ENCODE data around the gene FAM13A.

Gene FAM13A

GRCh38 chr4:88821522-88821921, 235.5 kb downstream of the FAM13A start:
- no peak overlapping the region for H3K27ac ChIP-seq (ENCODE audit: low read depth, low read length)
- H3K4me3 ChIP-seq (ENCODE audit: low read length), result no peak overlapping the region
- no peaks in the 10 kb centered on the region for H3K79me2 ChIP-seq (ENCODE audit: control insufficient read depth, low read length)
- no peaks in the 10 kb centered on the region for H3K9me2 ChIP-seq (replicated peaks; ENCODE audit: control insufficient read depth, low read length)
- no peaks in the 10 kb centered on the region for H4K20me1 ChIP-seq (ENCODE audit: control insufficient read depth, insufficient read depth, low read depth, low read length)
- no peaks in the 10 kb centered on the region for H3F3A ChIP-seq (ENCODE audit: control insufficient read depth, insufficient read depth)
- no peaks in the 10 kb centered on the region for H3K36me3 ChIP-seq (ENCODE audit: control insufficient read depth, low read length)
- H3K9me3 ChIP-seq (ENCODE audit: control insufficient read depth, insufficient read depth, low read length), result no peaks in the 10 kb centered on the region
- H3K4me2 ChIP-seq (ENCODE audit: low read length), result no peak overlapping the region
- TF ChIP-seq CTCF (IDR thresholded peaks at IDR 0.05; ENCODE audit: low read depth, low read length, poor library complexity, severe bottlenecking) (no peak), EZH2phosphoT487 (IDR thresholded peaks at IDR 0.05; ENCODE audit: borderline replicate concordance, low read length) (no peak)
- H3K4me1 ChIP-seq (ENCODE audit: control insufficient read depth, low read length), result no peaks in the 10 kb centered on the region
- H3K27me3 ChIP-seq (ENCODE audit: control insufficient read depth, low read length), result peaks cover 7% of the 10 kb centered on the region; the same call in 1 of the 2 replicates

GRCh38 chr4:88820698-88821415, 236.1 kb downstream of the FAM13A start:
- Histone ChIP-seq H3K9me2 (replicated peaks; ENCODE audit: control insufficient read depth, low read length) (no peaks in the 10 kb centered on the region), H3K36me3 (ENCODE audit: control insufficient read depth, low read length) (no peaks in the 10 kb centered on the region), H3K4me1 (ENCODE audit: control insufficient read depth, low read length) (no peaks in the 10 kb centered on the region), H3K4me3 (ENCODE audit: low read length) (no peak overlapping the region), H3K27me3 (ENCODE audit: control insufficient read depth, low read length) (peaks cover 9% of the 10 kb centered on the region; the same call in 1 of the 2 replicates), H4K20me1 (ENCODE audit: control insufficient read depth, insufficient read depth, low read depth, low read length) (no peaks in the 10 kb centered on the region), H3K4me2 (ENCODE audit: low read length) (no peak overlapping the region), H3K9me3 (ENCODE audit: control insufficient read depth, insufficient read depth, low read length) (no peaks in the 10 kb centered on the region), H3F3A (ENCODE audit: control insufficient read depth, insufficient read depth) (no peaks in the 10 kb centered on the region), H3K27ac (ENCODE audit: low read depth, low read length) (no peak overlapping the region), H3K79me2 (ENCODE audit: control insufficient read depth, low read length) (no peaks in the 10 kb centered on the region)
- no peak for TF ChIP-seq CTCF (IDR thresholded peaks at IDR 0.05; ENCODE audit: low read depth, low read length, poor library complexity, severe bottlenecking)
- TF ChIP-seq EZH2phosphoT487 (IDR thresholded peaks at IDR 0.05; ENCODE audit: borderline replicate concordance, low read length), result no peak

- no peaks in the 10 kb centered on the region for H3K4me1 ChIP-seq (ENCODE audit: control insufficient read depth, low read length)
Observed at GRCh38 chr4:88819818-88820697, 236.9 kb downstream of the FAM13A start.

More at GRCh38 chr4:88819818-88820697, 236.9 kb downstream of the FAM13A start:
- H3K9me3 ChIP-seq (ENCODE audit: control insufficient read depth, insufficient read depth, low read length), result no peaks in the 10 kb centered on the region
- H3K4me2 ChIP-seq (ENCODE audit: low read length), result no peak overlapping the region
- no peaks in the 10 kb centered on the region for H3K9me2 ChIP-seq (replicated peaks; ENCODE audit: control insufficient read depth, low read length)
- H3K27me3 ChIP-seq (ENCODE audit: control insufficient read depth, low read length), result peaks cover 9% of the 10 kb centered on the region; the same call in 1 of the 2 replicates
- H3K36me3 ChIP-seq (ENCODE audit: control insufficient read depth, low read length), result no peaks in the 10 kb centered on the region
- TF ChIP-seq EZH2phosphoT487 (IDR thresholded peaks at IDR 0.05; ENCODE audit: borderline replicate concordance, low read length) (no peak), CTCF (IDR thresholded peaks at IDR 0.05; ENCODE audit: low read depth, low read length, poor library complexity, severe bottlenecking) (no peak)
- no peaks in the 10 kb centered on the region for H3K79me2 ChIP-seq (ENCODE audit: control insufficient read depth, low read length)
- H3K4me3 ChIP-seq (ENCODE audit: low read length), result no peak overlapping the region
- H3F3A ChIP-seq (ENCODE audit: control insufficient read depth, insufficient read depth), result no peaks in the 10 kb centered on the region
- H4K20me1 ChIP-seq (ENCODE audit: control insufficient read depth, insufficient read depth, low read depth, low read length), result no peaks in the 10 kb centered on the region
- H3K27ac ChIP-seq (ENCODE audit: low read depth, low read length), result no peak overlapping the region

Data from DOHH2 (cell line).